Measurements from ENCODE around the gene ABHD16A. TPM values are rescaled to one million over a fixed set of nuclear protein-coding genes. Genes with fewer than 3 reads are reported as not detected.

Gene ABHD16A
- total and polyA plus RNA-seq, 2 of the 13 experiments (the other 11 are each of a cell fraction or from before 2014, with no cell fraction given): 43.5 to 45.4 TPM

- intact Hi-C loops (cut with micrococcal nuclease; ENCODE audit: unreplicated experiment) (no loop called here), in situ Hi-C loops (cut with HindIII; ENCODE audit: extremely low pct_ligation_motif_present, low pct_unique_long_range_greater_than_20kb) (no loop called here)
- POLR2A ChIA-PET: interaction anchor here (1.0 kb wide), 3 partner anchors 17 to 46 kb away, joined by 3 read pairs; partner anchors contain the start of gene ABHD16A
- peaks cover 5 to 39% of the 10 kb centered on the region in 2 experiments; a peak in 4 of 5 replicates for H3K27me3 ChIP-seq (ENCODE audit: control insufficient read depth in 1 of 2, insufficient read depth in 2 of 2, low read length in 2 of 2)
- no peak overlapping the region for H3K4me3 ChIP-seq (replicated peaks in 1 of 3; ENCODE audit: insufficient read depth in 1 of 3, low read depth in 2 of 3, low read length in 3 of 3)
- no peak overlapping the region for H3K27ac ChIP-seq (ENCODE audit: extremely low read length, insufficient read depth, low read length)
- CTCF ChIA-PET (ENCODE audit: low intra/inter-chr PET ratio, low total read pairs): no interaction called here
- no peak for TF ChIP-seq ZNF761 (CRISPR knock-in tag; conservative IDR thresholded peaks at IDR 0.05)
- TF ChIP-seq ZMYM3 (CRISPR knock-in tag; IDR thresholded peaks at IDR 0.05): no peak
- TF ChIP-seq ZNF274 (CRISPR knock-in tag; IDR thresholded peaks at IDR 0.05): no peak
- no peak for TF ChIP-seq IRF1 (CRISPR knock-in tag; IDR thresholded peaks at IDR 0.05; ENCODE audit: low read depth)
- TF ChIP-seq PBX2 (CRISPR knock-in tag; IDR thresholded peaks at IDR 0.05): no peak
- TF ChIP-seq, protein P1, sequence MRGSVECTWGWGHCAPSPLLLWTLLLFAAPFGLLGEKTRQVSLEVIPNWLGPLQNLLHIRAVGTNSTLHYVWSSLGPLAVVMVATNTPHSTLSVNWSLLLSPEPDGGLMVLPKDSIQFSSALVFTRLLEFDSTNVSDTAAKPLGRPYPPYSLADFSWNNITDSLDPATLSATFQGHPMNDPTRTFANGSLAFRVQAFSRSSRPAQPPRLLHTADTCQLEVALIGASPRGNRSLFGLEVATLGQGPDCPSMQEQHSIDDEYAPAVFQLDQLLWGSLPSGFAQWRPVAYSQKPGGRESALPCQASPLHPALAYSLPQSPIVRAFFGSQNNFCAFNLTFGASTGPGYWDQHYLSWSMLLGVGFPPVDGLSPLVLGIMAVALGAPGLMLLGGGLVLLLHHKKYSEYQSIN (CRISPR knock-in tag; IDR thresholded peaks at IDR 0.05; ENCODE audit: borderline replicate concordance): no peak
- TF ChIP-seq AFF4 (CRISPR knock-in tag; IDR thresholded peaks at IDR 0.05): no peak
- no peak for TF ChIP-seq PRDM15 (CRISPR knock-in tag; IDR thresholded peaks at IDR 0.05)
- no peak for TF ChIP-seq HNRNPH1 (optimal IDR thresholded peaks at IDR 0.05; ENCODE audit: low read depth, low read length)
- no peak for TF ChIP-seq ELF4 (CRISPR knock-in tag; IDR thresholded peaks at IDR 0.05; ENCODE audit: borderline replicate concordance)
- H2AFZ ChIP-seq (ENCODE audit: low read length): no peak overlapping the region
- H3K9ac ChIP-seq (ENCODE audit: insufficient read depth, low read depth, low read length): no peak overlapping the region
- H3K79me2 ChIP-seq (ENCODE audit: insufficient read depth, low read length): no peaks in the 10 kb centered on the region
- no peaks in the 10 kb centered on the region for H3K36me3 ChIP-seq (replicated peaks in 1 of 2; ENCODE audit: control insufficient read depth in 1 of 2, insufficient read depth in 2 of 2, low read length in 2 of 2)
- FAIRE-seq (no peak), DNase-seq (ENCODE audit: low spot score) (no peak), ATAC-seq (no peak)
- BruUV-seq (replicated peaks): no TSS peak
- peaks cover 9% of the 10 kb centered on the region for H3K4me1 ChIP-seq (ENCODE audit: insufficient read depth, low read length)
- no peaks in the 10 kb centered on the region for H4K20me1 ChIP-seq (ENCODE audit: insufficient read depth, low read length)
- no peaks in the 10 kb centered on the region for H3K9me3 ChIP-seq (ENCODE audit: low read length)
- H3K4me2 ChIP-seq (ENCODE audit: low read depth, low read length): no peak overlapping the region
- 24% methylated on average over 5 of the region's 5 CpGs for WGBS (ENCODE audit: low lambda C conversion rate)
These were observed 17.2 kb upstream of the ABHD16A start for GRCh38 chr6:31720196-31720770.
